ENCODE data around the gene PYGB.
"Not testable (repeated sequence)": the region's sequence is repeated elsewhere in the genome, so short reads cannot be mapped to it uniquely, and the experiment has no call there.

The PYGB gene

DNA sequence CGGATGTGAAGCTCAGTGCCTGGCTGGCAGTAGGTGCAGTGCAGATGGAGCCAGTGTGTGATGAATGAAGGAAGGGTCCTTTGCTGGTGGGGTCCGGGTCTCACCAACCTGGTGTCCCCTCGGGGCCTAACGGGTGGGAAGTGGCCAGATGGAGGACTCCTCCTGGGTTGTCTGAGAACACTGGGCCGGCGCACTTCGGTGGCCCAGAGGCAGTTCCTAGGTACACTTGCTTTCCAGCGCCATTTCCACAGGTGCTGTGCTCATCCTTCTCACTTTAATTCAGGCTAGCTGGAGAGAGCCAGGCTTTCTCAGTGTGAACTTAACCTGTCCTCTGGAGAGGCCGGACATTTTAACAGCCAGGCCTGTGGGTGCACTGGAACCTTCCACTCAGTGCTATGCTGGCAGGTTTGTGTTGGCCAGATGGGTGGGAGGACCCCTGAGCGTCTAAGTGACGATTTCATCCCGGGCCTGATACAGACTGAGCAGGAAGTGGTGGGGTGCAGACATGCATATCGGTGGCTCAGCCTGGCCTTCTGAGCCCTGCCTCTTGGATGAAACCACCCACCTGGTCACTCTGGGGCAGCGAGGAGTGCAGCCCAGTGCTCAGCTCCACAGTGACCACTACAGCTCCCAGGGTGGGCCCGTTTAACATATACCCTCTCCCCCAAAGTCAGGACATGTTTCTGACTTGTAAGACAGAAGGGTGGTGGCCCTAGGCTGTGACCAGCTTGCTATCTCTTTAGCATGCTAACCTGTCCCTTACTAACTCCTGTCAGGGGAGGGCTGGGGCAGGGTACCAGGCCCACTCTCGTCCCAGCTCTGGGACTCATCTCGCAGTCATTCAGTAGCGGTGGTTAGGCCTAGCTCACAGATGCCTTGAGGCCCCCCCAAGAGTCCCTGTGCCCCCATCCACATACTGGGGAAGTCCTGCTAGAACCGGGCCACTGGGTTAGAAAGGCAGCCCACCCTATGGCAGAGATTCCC lies 8.2 kb upstream of the PYGB start:
- no peak for TF ChIP-seq PAX5 (IDR thresholded peaks at IDR 0.05; ENCODE audit: insufficient read depth, low read length, severe bottlenecking)
- TF ChIP-seq POLR2A (IDR thresholded peaks at IDR 0.05; ENCODE audit: low read depth, low read length): no peak
- no peak for TF ChIP-seq TAF1 (IDR thresholded peaks at IDR 0.05; ENCODE audit: low read depth, low read length)
- TF ChIP-seq SPI1 (IDR thresholded peaks at IDR 0.05; ENCODE audit: low read depth, low read length): no peak
- TF ChIP-seq POLR2AphosphoS5 (IDR thresholded peaks at IDR 0.05; ENCODE audit: low read depth, low read length): no peak
- DNase-seq (ENCODE audit: insufficient read length, low spot score) (no peak), FAIRE-seq (peak; percentile 33)

DNA sequence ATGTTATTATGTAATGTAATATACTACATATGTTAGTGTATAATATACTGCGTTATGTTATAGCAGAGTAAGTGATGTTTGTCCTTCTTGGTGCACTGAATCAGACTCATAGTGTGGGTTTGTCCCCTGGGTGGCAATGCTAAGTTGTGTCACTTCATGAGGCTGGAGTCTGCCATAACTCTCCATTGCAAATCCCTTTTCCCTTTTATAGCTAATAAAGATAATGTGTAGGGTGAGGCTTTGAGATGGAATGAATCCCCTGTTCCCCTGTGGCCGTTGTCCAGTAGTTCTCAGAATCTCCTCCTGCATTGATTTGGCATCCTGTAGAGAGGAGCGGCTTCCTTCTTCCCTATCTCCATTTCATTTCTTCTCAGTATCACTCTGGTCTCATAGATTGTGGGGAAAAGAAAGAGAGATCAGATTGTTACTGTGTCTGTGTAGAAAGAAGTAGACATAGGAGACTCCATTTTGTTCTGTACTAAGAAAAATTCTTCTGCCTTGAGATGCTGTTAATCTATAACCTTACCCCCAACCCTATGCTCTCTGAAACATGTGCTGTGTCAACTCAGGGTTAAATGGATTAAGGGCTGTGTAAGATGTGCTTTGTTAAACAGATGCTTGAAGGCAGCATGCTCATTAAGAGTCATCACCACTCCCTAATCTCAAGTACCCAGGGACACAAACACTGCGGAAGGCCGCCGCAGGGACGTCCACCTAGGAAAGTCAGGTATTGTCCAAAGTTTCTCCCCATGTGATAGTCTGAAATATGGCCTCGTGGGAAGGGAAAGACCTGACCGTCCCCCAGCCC lies 6.8 kb upstream of the PYGB start:
- FAIRE-seq; DNase-seq (ENCODE audit: insufficient read length, low spot score): not testable (repeated sequence)

DNA sequence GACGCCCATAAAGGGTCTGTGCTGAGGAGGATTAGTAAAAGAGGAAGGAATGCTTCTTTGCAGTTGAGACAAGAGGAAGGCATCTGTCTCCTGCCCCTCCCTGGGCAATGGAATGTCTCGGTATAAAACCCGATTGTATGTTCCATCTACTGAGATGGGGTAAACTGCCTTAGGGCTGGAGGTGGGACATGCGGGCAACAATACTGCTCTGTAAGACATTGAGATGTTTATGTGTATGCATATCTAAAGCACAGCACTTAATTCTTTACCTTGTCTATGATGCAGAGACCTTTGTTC lies 6.3 kb upstream of the PYGB start:
- not testable (repeated sequence) for DNase-seq (ENCODE audit: insufficient read length, low spot score)

DNA sequence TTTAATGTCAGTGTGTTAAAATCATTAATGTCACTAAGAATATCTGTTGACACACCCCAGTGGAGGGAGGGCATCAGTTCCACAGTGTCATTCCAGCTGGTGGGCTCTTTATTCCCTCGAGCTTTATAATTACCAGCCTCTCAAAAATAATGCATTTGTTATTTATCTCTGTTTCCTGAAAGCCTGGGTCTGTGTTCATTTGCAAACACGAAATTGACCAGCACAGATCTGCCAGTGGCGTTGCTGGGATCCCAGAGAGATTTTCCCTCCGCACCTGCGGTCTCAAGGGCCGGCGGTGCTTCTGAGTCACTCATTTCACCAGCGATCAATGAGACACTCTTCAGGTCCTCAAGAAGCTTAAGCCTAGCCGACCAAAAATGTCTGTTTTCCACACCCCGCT lies 5.7 kb upstream of the PYGB start:
- TF ChIP-seq SPI1 (IDR thresholded peaks at IDR 0.05; ENCODE audit: low read depth, low read length) (no peak), TAF1 (IDR thresholded peaks at IDR 0.05; ENCODE audit: low read depth, low read length) (no peak), PAX5 (IDR thresholded peaks at IDR 0.05; ENCODE audit: insufficient read depth, low read length, severe bottlenecking) (no peak), POU2F2 (IDR thresholded peaks at IDR 0.05; ENCODE audit: low read depth, low read length) (no peak), POLR2AphosphoS5 (IDR thresholded peaks at IDR 0.05; ENCODE audit: low read depth, low read length) (no peak), POLR2A (IDR thresholded peaks at IDR 0.05; ENCODE audit: low read depth, low read length) (no peak)
- FAIRE-seq: no peak
- no peak for DNase-seq (ENCODE audit: insufficient read length, low spot score)

More for the DNA sequence above, 6.3 kb upstream of the PYGB start:
- FAIRE-seq: not testable (repeated sequence)

DNA sequence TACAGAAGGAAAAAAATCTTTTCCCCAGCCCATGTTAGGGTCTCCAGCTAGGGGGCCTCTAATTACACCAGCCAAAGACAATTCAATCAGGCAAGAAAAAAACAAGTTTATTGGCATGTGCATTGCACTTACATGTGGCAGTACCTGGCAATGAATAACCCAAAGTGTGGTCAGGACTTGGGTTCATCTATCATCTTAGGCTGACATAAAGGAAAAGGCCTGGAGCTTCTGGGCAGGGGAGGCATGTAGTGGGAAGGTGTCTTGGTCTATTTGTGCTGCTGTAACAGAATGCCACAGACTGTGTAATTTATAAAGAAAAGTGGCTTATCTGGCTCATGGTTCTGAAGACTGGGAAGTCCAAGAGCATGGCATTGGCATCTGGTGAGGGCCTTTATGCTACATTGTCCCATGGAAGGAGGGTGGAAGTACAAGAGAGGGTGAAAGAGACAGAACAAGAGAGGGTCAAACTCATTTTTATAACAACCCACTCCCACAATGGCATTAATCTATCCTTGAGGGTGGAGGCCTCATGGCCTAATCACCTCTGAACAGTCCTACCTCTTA lies 4.4 kb upstream of the PYGB start:
- FAIRE-seq (no peak), DNase-seq (ENCODE audit: insufficient read length, low spot score) (no peak)
- no peak for TF ChIP-seq POU2F2 (IDR thresholded peaks at IDR 0.05; ENCODE audit: low read depth, low read length)
- no peak for TF ChIP-seq TAF1 (IDR thresholded peaks at IDR 0.05; ENCODE audit: low read depth, low read length)
- no peak for TF ChIP-seq PAX5 (IDR thresholded peaks at IDR 0.05; ENCODE audit: insufficient read depth, low read length, severe bottlenecking)
- no peak for TF ChIP-seq POLR2AphosphoS5 (IDR thresholded peaks at IDR 0.05; ENCODE audit: low read depth, low read length)
- TF ChIP-seq SPI1 (IDR thresholded peaks at IDR 0.05; ENCODE audit: low read depth, low read length): no peak
- TF ChIP-seq POLR2A (IDR thresholded peaks at IDR 0.05; ENCODE audit: low read depth, low read length): no peak

DNA sequence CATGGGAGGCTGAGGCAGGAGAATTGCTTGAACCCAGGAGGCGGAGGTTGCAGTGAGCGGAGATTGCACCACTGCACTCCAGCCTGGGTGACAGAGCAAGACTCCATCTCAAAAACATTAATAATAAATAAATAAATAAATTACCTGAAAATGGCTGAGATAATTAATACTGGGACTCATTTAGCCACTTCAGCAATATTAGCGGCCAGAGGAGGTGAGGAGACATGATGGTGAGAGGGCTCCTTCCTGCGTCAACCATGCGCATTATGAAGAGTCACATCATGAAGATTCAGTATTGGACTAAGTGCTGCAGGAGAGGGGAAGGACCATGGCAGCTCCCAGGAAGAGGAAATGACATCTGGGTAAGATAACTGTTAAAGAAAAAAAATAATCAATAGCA lies 2.9 kb upstream of the PYGB start:
- DNase-seq (ENCODE audit: insufficient read length, low spot score): no peak
- no peak for FAIRE-seq
- no peak for TF ChIP-seq POLR2AphosphoS5 (IDR thresholded peaks at IDR 0.05; ENCODE audit: low read depth, low read length)
- TF ChIP-seq POU2F2 (IDR thresholded peaks at IDR 0.05; ENCODE audit: low read depth, low read length): no peak
- no peak for TF ChIP-seq POLR2A (IDR thresholded peaks at IDR 0.05; ENCODE audit: low read depth, low read length)
- TF ChIP-seq SPI1 (IDR thresholded peaks at IDR 0.05; ENCODE audit: low read depth, low read length): no peak
- no peak for TF ChIP-seq PAX5 (IDR thresholded peaks at IDR 0.05; ENCODE audit: insufficient read depth, low read length, severe bottlenecking)
- no peak for TF ChIP-seq TAF1 (IDR thresholded peaks at IDR 0.05; ENCODE audit: low read depth, low read length)

DNA sequence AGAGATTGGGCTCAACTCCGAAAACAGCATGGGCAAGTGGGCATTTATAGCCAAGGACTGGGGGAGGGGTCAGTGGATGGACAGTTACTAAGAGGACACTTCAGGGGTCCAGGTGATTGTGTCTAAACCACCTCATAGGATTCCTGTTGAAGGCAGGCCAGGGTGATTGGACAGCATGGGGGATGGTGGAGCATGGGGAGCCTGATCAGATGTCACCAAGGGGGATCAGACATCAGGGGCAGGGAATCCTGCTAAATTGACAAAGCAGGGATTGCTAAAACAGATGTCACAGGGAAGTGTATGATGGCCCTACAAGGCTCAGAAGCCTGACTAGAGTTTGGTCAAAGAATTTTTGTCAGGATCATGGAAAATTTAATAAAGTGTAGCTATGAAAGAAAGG lies 2.4 kb upstream of the PYGB start:
- FAIRE-seq (no peak), DNase-seq (ENCODE audit: insufficient read length, low spot score) (no peak)
- TF ChIP-seq SPI1 (IDR thresholded peaks at IDR 0.05; ENCODE audit: low read depth, low read length): no peak
- TF ChIP-seq POLR2AphosphoS5 (IDR thresholded peaks at IDR 0.05; ENCODE audit: low read depth, low read length): no peak

DNA sequence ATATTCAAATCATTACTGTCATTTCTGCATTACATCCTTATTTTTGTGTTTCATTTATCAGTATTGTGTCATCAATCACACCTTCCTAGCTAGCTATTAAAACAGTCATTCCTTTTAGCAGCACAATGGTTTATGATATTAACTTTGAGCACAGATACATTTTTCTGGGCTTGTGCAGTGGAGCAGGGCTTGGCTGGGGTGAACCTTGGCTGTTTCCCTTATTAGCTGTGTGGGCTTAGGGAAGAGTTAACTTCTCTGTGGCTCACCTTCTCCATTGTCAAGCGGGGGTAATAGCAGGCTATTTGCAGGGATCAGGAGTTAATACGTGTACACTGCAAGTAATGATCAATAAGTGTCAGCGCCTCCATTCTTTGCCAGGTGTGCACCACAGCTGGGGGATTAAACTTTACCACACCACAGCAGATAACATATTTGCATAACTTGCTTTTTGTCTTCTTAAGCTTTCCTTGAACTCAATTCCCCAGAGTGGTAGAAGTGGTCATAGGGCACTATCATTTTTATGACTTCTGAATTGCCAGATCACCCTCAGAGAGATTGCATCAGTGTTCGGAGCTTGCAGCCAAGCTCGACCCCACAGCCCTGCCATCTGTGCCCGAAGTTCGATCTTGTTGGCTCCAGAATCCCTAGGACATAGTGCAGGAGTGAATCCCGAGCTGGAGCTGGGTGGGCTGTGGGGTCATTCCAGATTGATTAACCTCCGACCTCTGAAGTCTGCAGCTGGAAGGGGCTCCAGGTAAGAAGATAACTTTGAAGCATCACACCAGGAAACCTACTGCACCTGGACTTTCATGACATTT lies 1.5 kb upstream of the PYGB start:
- FAIRE-seq (no peak), DNase-seq (ENCODE audit: insufficient read length, low spot score) (no peak)
- TF ChIP-seq POU2F2 (IDR thresholded peaks at IDR 0.05; ENCODE audit: low read depth, low read length) (no peak), PAX5 (IDR thresholded peaks at IDR 0.05; ENCODE audit: insufficient read depth, low read length, severe bottlenecking) (no peak), POLR2AphosphoS5 (IDR thresholded peaks at IDR 0.05; ENCODE audit: low read depth, low read length) (no peak), TAF1 (IDR thresholded peaks at IDR 0.05; ENCODE audit: low read depth, low read length) (no peak), SPI1 (IDR thresholded peaks at IDR 0.05; ENCODE audit: low read depth, low read length) (no peak), POLR2A (IDR thresholded peaks at IDR 0.05; ENCODE audit: low read depth, low read length) (no peak)

DNA sequence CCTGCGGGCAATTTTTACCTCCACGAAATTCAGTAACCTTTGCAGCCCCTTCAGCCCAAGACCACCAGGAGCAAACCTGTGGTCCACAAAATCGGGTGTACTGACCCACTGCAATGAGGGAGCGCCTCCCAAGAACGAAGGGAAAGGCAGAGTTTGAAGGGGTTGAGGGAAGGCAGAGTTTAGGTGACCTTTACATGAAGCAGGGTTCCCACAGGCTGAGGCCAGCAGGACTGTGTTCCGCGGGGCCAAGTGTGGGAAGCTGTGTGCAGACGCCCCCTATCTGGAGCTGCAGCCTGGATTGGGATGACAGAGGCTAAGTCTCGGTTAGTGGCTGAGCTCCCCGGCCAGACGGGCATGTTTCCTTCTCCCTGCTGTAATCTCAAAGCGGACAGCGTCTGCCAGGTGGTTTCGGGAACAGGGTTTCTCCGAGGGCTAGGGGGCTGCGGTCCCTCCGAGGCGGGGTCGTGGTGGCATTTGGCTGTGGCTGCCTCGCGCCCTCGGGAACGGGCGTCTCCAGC lies 826 bp upstream of the PYGB start:
- TF ChIP-seq TAF1 (IDR thresholded peaks at IDR 0.05; ENCODE audit: low read depth, low read length): no peak
- TF ChIP-seq POLR2A (IDR thresholded peaks at IDR 0.05; ENCODE audit: low read depth, low read length): no peak
- no peak for TF ChIP-seq PAX5 (IDR thresholded peaks at IDR 0.05; ENCODE audit: insufficient read depth, low read length, severe bottlenecking)
- TF ChIP-seq SPI1 (IDR thresholded peaks at IDR 0.05; ENCODE audit: low read depth, low read length): no peak
- no peak for TF ChIP-seq POLR2AphosphoS5 (IDR thresholded peaks at IDR 0.05; ENCODE audit: low read depth, low read length)
- no peak for TF ChIP-seq POU2F2 (IDR thresholded peaks at IDR 0.05; ENCODE audit: low read depth, low read length)
- FAIRE-seq (no peak), DNase-seq (ENCODE audit: insufficient read length, low spot score) (no peak)
